Activated CD4-positive, CD25-positive, alpha-beta regulatory T cell treated with anti-CD3 and anti-CD28 coated beads, Interleukin-2, amount 50 U/mL, for 24 hours (primary cell): ENCODE measurements around the gene CCER1.
"Not testable (repeated sequence)": the region's sequence is repeated elsewhere in the genome, so short reads cannot be mapped to it uniquely, and the experiment has no call there.

ENCODE experiments used
- ATAC-seq, 2 donors: fragments of 150-1000 bp; cut with Tn5 transposase; one replicate each; pipeline ENCODE4 v1.10.0; 2021; ENCODE audit warnings: mild to moderate bottlenecking in 1 of 2, moderate library complexity in 1 of 2

Gene CCER1

DNA sequence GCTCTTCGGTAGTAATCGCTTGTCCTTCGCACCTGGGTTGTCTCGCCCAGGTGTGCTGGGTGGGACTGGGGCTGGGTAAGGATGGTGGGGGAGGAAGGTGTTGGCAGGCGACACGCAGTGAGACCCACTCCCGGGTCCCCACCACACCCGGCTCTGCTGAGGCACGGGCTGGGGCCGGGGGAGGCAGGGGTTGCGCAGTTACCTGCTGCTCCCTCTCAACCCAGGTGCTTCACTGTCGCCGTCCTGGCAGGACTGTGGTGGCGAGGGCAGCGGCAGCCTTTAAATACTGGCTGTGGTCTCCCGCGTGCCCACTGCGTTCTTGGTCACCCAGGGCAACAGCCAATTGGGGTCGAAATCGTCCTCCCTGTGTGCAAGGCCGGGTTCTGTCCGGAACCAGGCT is at the start of gene CCER1:
CCER1 (minus strand) TSS at position 256 of the 400 bp plus-strand sequence. CDS start 434 bp downstream, outside the sequence.
- ATAC-seq, result no peak

- no peak for ATAC-seq
Observed at GRCh38 chr12:91003737-91004136, 48.8 kb upstream of the CCER1 start.

DNA sequence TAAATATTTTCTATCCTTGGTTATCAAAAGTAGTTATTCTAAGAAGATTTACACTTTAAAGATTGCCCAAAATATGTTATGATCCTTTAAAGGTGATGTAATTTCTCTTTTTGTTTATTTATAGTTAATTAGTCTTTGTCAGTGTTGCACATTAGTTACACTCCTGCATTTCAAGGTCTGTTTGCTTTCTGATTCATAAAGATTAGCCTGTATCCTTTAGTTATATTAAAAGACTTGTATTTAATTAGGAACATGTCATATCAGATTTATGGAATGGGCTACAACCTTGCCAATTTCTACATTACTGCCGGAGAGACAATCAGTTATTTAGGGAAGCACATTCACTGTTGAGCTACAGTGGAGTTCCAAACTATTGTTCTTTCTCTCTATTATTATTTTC is 46.3 kb upstream of the CCER1 start:
- ATAC-seq, result no peak

- no peak for ATAC-seq
Observed at GRCh38 chr12:90999966-91000365, 45.0 kb upstream of the CCER1 start.

DNA sequence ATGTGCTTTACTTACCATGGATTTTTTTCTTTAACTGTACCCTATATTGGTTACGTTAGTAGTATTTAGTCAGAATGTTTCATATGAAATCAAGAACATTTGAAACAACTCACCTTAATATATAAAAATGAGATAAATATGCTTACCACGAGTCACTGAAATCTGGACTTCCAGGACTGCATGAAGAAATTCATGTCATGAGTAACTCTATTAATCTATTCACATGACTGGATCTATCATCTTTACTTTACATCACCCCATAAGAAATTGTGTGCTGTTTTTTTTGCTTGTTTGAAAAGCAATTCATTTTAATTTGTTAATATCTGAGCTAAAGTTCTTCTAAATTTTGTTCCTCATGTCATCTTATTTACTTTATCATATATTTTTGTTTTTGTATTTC is 44.6 kb upstream of the CCER1 start:
- no peak for ATAC-seq

DNA sequence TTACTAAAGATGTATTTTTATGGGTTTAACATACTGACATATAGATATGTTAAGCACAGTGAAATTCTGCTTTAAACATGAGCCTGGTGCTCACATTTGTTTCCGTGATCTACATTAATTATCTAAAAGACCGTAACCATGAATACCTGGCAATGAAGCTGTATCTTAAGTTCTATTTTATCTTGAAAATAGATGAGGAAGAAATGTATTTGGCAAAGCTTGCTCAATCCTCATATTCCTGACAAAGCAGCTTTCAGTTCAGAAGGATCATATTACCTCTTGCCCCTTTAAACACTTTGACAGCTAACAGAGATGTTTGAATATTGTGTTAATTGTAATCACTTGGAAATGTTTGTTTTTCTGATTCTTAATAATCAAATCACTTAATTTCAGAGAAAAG is 40.0 kb upstream of the CCER1 start:
- ATAC-seq, result no peak

GRCh38 chr12:90991952-90992465 is 37.0 kb upstream of the CCER1 start:
- no peak for ATAC-seq

DNA sequence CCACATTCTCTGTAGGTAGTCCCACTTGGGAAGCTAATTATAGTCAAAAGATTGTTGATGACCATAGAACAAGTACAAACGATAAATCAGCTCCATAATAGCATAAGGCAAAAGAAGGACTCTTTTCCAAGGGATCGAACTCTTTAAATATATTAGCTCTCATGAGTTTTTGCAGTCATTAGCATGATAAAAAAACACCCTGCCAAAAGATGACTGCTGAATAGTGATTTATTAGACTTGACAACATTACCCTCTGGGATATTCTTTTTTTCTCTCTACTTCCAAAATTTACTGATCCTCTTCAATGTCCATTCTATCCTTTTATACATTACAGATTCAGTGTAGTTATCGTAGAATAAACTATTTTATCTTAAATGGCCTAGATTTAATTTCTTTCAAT is 35.6 kb upstream of the CCER1 start:
- no peak for ATAC-seq

DNA sequence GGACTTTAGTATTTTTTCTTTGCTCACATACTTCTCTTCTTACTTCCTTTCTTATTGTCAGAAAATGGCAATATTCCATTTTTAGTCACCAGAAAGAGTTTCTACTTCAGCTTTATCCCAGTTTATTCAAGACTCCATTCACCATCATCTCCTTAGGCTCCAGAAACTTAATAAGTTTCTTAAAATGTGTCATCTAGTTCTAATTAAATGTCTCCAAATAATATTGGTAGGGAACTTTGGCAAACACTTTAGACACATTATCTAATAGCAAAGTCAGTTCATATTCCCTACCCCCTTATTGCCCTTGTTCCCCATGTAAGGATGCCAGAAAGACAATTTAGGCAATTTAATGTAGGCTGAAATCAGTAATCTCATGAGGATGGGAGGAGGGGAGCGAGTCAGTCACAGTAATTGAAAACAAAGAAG is 34.7 kb upstream of the CCER1 start:
- no peak for ATAC-seq

DNA sequence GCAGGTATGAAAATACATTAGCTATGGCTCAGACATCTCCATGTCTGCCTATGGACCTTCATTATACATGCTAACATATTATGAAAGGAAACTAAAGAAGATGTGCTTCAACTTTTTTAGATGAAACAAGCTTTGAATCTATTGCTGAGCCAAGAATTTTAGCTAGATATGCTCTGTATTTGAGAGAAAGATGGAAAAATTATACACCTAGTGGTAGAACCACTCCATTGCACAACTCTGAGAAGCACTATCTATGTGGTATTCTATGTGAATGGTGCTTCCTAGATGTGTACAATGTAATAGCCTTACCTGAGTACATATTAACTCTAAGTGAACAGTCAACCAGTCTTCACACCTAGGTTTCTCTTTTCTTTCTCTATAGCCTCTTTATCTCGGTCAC is 32.5 kb upstream of the CCER1 start:
- ATAC-seq, result no peak

DNA sequence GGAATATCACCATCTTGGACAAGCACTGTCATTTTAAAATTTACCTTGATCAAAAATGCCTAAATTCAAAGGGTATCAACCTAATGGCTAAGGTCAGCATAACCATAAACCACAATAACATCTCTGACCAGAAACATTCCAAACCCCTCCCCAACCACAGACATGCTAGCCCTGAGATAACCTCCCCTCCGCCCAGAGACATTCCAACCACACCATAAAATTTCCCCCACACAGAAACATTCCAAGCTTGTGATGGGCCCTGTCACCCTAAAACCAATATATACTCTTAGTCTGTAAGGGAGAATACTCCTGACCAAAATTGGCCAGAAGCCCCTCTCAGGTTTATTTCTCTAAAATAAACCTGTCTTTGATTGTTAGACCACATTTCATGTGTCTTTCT is 32.1 kb upstream of the CCER1 start:
- ATAC-seq, result no peak

DNA sequence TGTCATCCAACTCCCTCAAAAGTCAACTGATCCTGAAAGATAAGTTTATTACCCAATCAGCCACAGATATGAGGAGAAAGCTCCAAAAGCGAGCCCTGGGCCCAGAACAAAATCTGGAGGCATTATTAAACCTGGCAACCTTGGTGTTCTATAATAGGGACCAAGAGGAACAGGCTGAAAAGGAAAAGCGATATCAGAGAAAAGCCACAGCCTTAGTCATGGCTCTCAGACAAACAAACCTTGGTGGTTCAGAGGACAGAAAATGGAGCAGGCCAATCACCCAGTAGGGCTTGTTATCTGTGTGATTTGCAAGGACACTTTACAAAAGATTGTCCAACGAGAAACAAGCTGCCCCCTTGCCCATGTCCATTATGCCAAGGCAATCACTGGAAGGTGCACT is 30.4 kb upstream of the CCER1 start:
- not testable (repeated sequence) for ATAC-seq

DNA sequence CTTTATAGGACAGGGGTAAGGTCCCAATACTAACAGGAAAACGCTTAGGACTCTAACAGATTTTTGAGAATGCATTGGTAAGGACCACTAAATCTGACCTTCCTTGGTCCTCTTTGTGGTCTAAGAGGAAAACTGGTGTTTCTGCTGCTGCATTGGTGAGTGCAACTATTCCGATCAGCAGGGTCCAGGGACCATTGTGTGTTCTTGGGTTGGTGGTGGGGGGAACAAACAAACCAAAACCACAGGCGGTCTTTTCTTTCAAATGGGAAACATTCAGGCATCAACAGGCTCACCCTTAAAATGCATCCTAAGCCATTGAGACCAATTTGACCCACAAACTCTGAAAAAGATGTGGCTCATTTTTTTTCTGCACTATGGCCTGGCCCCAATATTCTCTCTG is 29.1 kb upstream of the CCER1 start:
- no peak for ATAC-seq

- ATAC-seq, result no peak
Observed at GRCh38 chr12:90982170-90982569, 27.2 kb upstream of the CCER1 start.

GRCh38 chr12:90979951-90980350 is 25.0 kb upstream of the CCER1 start:
- ATAC-seq, result no peak

DNA sequence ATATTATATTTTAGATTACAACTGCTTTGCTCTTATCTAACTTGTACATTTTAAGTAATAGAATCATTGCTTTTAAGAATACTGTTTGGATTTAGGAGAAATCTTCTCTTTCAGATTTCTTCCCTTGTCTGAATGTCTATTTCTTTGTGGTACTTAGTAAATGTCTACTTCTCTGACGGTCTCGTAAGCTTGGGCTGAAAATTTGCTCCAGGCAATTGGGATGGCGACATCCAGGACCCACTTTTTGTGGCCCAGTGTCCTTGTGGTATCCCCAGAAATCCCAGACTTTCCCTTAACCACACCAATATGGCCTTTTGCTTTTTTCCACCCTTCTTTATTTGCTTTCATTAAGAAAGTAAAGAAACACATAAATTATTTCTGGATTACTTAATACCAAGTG is 24.0 kb upstream of the CCER1 start:
- ATAC-seq, result no peak

DNA sequence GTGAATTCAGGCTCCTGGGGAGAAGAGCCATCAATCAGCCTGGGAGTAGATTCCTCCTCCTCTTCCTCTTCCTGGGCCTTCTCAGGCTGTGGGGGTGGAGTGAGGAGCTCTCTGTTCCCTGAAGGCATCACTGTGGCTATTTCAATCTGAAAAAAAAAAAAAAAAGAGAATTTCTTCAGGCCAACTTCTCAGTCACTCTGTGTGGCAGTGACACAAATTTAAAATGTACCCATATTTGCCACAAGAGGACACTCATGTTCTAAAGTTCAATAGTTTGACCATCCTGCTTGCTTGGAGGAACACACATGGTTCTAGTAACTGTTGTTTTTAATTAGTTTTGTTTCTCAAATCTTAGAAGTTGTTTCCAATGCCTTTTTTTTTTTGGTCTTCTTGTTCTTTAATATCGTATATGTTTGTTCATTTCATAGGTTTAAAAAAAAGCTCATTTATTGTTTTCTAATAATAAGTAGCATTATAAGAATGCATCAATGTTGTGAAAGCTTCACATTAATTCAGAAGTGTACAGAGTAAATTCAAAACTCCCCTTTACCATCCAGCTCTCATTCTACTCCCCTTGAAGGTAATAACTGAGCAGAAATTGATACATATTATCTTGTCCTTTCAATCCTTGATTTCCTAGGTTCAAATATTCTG is 23.3 kb upstream of the CCER1 start:
- no peak for ATAC-seq

DNA sequence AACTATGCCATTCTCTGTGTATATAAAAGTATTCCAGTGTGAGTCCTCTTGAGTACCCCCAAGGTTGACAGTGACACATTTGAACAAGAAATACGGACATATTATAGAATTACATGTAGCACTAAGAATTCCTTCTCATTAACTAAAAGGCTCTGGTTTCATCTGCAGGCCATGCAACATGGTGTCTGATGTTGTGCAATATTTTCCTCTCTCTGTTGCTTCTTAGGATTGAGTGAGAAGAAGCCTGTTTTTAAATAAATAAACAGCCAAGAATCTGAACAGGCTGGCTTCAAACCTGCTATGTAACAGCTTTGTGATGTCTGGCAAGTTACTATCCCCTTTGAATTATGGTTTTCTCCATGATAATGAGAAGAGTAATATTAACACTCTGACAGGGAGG is 22.2 kb upstream of the CCER1 start:
- no peak for ATAC-seq

GRCh38 chr12:90974286-90974685 is 19.3 kb upstream of the CCER1 start:
- ATAC-seq, result no peak

DNA sequence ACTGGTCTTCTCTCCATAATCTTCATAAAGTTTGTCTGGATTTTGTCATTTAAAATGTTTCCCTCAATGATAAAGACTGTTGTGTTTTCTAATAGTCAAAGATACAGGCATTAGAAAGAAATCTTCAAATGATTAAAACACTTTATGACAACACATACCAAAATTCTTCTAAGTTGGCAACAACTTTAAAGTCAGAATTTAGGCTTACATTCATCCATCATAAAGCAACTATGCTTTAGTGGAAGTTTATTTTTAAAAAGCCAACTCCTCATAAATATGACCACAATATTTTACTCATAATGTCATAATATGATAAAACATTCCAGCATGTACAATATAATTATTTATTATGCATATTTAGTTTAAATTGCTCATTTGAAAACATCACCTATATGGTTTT is 17.2 kb upstream of the CCER1 start:
- no peak for ATAC-seq

GRCh38 chr12:90970911-90971310 is 15.9 kb upstream of the CCER1 start:
- no peak for ATAC-seq

- ATAC-seq, result no peak
Observed at GRCh38 chr12:90970471-90970870, 15.5 kb upstream of the CCER1 start.

DNA sequence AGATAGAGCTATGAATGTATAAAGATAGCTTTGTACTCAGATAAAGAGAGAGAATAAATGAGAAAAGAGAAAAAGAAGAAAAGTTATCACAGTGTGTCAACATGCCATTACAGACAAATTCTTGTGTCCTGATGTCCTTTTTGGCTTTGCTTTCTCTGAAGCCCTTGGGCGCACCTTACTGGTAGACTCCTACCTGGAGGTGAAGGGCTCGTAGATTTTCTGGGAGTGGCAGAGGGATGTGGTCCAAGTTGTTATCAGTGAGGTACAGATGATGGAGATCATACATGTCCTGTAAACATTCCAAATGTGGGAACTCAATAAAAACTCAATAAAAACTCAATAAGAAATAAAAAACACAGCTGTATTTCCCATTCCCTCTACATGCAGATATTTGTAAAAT is 14.9 kb upstream of the CCER1 start:
- no peak for ATAC-seq

DNA sequence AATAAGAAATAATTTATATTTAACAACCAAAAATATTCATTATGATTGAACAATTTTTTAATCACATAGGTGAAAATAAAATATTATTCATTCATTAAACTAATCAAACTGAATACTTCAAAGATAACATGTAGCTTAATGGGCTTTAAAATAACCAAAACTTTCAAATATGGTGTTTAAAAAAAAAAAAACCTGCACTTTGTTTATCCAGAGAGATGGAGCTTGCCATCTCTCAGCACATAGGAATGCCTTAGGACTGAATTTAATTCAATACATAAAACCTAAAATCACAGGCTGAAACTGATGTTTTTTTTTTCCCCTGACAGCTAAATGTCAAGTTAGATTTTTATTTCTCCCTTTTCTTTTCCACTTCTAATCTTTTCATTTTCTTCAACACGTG is 14.4 kb upstream of the CCER1 start:
- ATAC-seq, result no peak

DNA sequence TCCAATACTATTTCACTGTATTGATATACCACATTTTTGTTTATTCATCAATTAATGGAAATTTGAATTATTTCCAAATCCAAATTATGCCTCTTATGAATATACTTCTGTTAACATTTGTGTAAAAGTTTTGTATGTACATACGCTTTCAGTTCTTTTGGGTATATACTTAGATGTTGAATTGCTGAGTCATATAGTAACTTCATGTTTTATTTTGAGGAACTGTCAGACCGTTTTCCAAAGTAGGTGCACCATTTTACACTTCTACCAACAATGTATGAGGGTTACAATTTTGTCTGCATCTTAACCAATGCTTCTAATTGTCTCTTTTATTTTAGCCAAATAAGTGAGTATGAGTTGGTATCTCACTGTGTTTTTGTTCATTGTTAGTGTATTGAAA is 10.2 kb upstream of the CCER1 start:
- no peak for ATAC-seq
